HG03280 (cell line): Measurements from ENCODE around the gene TECPR1.
A peak's percentile ranks its signal among the peaks of the same experiment; 100 is the strongest.

Experiments
- ATAC-seq: cut with Tn5 transposase; IDR thresholded peaks from one replicate; pipeline ENCODE4 v1.9.1; 2021; ENCODE audit warnings: mild to moderate bottlenecking, moderate library complexity; ENCODE audit not compliant: unreplicated experiment

The TECPR1 gene

GRCh38 chr7:98211676-98212531, 40.1 kb downstream of the TECPR1 start:
- no peak for ATAC-seq

- peak; percentile 53 for ATAC-seq
Measured at GRCh38 chr7:98211221-98211675, 40.8 kb downstream of the TECPR1 start, which contains the start of gene BHLHA15. Gene BHLHA15 (plus strand): TSS chr7:98211439. CDS start chr7:98212310, 871 bp downstream.

GRCh38 chr7:98210513-98211220, 41.4 kb downstream of the TECPR1 start:
- ATAC-seq: no peak

- ATAC-seq: no peak
Measured at GRCh38 chr7:98209166-98209920, 42.7 kb downstream of the TECPR1 start.

GRCh38 chr7:98206451-98207330, 45.3 kb downstream of the TECPR1 start:
- ATAC-seq: no peak

- ATAC-seq: no peak
Measured at GRCh38 chr7:98205162-98205845, 46.7 kb downstream of the TECPR1 start.

- ATAC-seq: no peak
Measured at GRCh38 chr7:98204670-98205069, 47.4 kb downstream of the TECPR1 start.

- ATAC-seq: no peak
Measured at GRCh38 chr7:98203964-98204605, 47.9 kb downstream of the TECPR1 start.

GRCh38 chr7:98203261-98203963, 48.6 kb downstream of the TECPR1 start:
- no peak for ATAC-seq

- ATAC-seq: peak; percentile 92
Measured at GRCh38 chr7:98202367-98203195, 49.5 kb downstream of the TECPR1 start.

- ATAC-seq: no peak
Measured at GRCh38 chr7:98200364-98200763, 51.7 kb downstream of the TECPR1 start.

- no peak for ATAC-seq
Measured at GRCh38 chr7:98199131-98199530, 52.9 kb downstream of the TECPR1 start.

GRCh38 chr7:98196706-98197605, 55.1 kb downstream of the TECPR1 start:
- no peak for ATAC-seq

- no peak for ATAC-seq
Measured at GRCh38 chr7:98194672-98195457, 57.2 kb downstream of the TECPR1 start.

- ATAC-seq: no peak
Measured at GRCh38 chr7:98194186-98194585, 57.8 kb downstream of the TECPR1 start.
